ENCODE data around the gene AUNIP. TPM values are rescaled to one million over a fixed set of nuclear protein-coding genes. Genes with fewer than 3 reads are reported as not detected.

The AUNIP gene
- total and polyA plus RNA-seq, 2 of the 8 experiments (the other 6 are each of a cell fraction or from before 2014, with no cell fraction given): 18.6 to 23.2 TPM

DNA sequence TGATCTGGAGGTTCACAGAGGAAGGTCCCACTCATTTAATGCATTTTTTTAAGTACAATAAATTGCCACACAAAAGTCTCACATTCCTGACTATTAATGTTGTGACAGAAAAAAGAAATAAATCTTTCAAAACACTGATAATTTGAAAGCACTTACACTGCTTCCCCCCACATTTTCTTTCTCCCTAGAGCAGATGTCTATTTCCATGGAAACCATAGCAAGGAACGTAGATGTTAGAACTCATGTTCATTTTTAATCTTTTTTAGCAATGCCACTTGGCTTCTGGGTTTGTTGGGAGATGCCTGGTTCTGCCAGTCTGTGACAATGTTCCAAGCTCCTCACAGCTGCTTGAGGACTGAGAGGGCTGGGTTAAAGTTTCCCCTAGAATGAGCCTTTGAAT is 48.9 kb upstream of the AUNIP start (continued):
- TF ChIP-seq, protein P1, sequence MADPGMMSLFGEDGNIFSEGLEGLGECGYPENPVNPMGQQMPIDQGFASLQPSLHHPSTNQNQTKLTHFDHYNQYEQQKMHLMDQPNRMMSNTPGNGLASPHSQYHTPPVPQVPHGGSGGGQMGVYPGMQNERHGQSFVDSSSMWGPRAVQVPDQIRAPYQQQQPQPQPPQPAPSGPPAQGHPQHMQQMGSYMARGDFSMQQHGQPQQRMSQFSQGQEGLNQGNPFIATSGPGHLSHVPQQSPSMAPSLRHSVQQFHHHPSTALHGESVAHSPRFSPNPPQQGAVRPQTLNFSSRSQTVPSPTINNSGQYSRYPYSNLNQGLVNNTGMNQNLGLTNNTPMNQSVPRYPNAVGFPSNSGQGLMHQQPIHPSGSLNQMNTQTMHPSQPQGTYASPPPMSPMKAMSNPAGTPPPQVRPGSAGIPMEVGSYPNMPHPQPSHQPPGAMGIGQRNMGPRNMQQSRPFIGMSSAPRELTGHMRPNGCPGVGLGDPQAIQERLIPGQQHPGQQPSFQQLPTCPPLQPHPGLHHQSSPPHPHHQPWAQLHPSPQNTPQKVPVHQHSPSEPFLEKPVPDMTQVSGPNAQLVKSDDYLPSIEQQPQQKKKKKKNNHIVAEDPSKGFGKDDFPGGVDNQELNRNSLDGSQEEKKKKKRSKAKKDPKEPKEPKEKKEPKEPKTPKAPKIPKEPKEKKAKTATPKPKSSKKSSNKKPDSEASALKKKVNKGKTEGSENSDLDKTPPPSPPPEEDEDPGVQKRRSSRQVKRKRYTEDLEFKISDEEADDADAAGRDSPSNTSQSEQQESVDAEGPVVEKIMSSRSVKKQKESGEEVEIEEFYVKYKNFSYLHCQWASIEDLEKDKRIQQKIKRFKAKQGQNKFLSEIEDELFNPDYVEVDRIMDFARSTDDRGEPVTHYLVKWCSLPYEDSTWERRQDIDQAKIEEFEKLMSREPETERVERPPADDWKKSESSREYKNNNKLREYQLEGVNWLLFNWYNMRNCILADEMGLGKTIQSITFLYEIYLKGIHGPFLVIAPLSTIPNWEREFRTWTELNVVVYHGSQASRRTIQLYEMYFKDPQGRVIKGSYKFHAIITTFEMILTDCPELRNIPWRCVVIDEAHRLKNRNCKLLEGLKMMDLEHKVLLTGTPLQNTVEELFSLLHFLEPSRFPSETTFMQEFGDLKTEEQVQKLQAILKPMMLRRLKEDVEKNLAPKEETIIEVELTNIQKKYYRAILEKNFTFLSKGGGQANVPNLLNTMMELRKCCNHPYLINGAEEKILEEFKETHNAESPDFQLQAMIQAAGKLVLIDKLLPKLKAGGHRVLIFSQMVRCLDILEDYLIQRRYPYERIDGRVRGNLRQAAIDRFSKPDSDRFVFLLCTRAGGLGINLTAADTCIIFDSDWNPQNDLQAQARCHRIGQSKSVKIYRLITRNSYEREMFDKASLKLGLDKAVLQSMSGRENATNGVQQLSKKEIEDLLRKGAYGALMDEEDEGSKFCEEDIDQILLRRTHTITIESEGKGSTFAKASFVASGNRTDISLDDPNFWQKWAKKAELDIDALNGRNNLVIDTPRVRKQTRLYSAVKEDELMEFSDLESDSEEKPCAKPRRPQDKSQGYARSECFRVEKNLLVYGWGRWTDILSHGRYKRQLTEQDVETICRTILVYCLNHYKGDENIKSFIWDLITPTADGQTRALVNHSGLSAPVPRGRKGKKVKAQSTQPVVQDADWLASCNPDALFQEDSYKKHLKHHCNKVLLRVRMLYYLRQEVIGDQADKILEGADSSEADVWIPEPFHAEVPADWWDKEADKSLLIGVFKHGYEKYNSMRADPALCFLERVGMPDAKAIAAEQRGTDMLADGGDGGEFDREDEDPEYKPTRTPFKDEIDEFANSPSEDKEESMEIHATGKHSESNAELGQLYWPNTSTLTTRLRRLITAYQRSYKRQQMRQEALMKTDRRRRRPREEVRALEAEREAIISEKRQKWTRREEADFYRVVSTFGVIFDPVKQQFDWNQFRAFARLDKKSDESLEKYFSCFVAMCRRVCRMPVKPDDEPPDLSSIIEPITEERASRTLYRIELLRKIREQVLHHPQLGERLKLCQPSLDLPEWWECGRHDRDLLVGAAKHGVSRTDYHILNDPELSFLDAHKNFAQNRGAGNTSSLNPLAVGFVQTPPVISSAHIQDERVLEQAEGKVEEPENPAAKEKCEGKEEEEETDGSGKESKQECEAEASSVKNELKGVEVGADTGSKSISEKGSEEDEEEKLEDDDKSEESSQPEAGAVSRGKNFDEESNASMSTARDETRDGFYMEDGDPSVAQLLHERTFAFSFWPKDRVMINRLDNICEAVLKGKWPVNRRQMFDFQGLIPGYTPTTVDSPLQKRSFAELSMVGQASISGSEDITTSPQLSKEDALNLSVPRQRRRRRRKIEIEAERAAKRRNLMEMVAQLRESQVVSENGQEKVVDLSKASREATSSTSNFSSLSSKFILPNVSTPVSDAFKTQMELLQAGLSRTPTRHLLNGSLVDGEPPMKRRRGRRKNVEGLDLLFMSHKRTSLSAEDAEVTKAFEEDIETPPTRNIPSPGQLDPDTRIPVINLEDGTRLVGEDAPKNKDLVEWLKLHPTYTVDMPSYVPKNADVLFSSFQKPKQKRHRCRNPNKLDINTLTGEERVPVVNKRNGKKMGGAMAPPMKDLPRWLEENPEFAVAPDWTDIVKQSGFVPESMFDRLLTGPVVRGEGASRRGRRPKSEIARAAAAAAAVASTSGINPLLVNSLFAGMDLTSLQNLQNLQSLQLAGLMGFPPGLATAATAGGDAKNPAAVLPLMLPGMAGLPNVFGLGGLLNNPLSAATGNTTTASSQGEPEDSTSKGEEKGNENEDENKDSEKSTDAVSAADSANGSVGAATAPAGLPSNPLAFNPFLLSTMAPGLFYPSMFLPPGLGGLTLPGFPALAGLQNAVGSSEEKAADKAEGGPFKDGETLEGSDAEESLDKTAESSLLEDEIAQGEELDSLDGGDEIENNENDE (IDR thresholded peaks at IDR 0.05; ENCODE audit: insufficient replicate concordance, low read length): no peak
- TF ChIP-seq NRF1 (IDR thresholded peaks at IDR 0.05; ENCODE audit: low read depth, low read length): no peak
- TF ChIP-seq BRCA1 (IDR thresholded peaks at IDR 0.05; ENCODE audit: low read depth, low read length): no peak
- no peak for TF ChIP-seq CEBPB (IDR thresholded peaks at IDR 0.05; ENCODE audit: low read depth, low read length)
- TF ChIP-seq FOSL1 (IDR thresholded peaks at IDR 0.05; ENCODE audit: insufficient read depth, low read depth, low read length): no peak
- TF ChIP-seq HDAC6 (IDR thresholded peaks at IDR 0.05; ENCODE audit: low read depth, low read length): no peak
- no peak for TF ChIP-seq TBP (IDR thresholded peaks at IDR 0.05; ENCODE audit: low read depth, low read length)
- TF ChIP-seq, protein P2, sequence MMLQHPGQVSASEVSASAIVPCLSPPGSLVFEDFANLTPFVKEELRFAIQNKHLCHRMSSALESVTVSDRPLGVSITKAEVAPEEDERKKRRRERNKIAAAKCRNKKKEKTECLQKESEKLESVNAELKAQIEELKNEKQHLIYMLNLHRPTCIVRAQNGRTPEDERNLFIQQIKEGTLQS (IDR thresholded peaks at IDR 0.05; ENCODE audit: insufficient read depth, low read depth, low read length): no peak
- no peak for TF ChIP-seq ASH2L (IDR thresholded peaks at IDR 0.05; ENCODE audit: low read length)
- TF ChIP-seq SAP30 (IDR thresholded peaks at IDR 0.05; ENCODE audit: insufficient read depth, insufficient replicate concordance, low read length): no peak
- TF ChIP-seq JUN (IDR thresholded peaks at IDR 0.05; ENCODE audit: low read depth, low read length): no peak

All from H1 (cell line).